GM21723 (cell line): ENCODE results near the gene DOK6.

Source experiments
- ATAC-seq: cut with Tn5 transposase; IDR thresholded peaks from one replicate; pipeline ENCODE4 v1.9.1; 2021; ENCODE audit warnings: mild to moderate bottlenecking, moderate library complexity; ENCODE audit not compliant: unreplicated experiment

DOK6 gene

GRCh38 chr18:69674966-69675365 is 274.3 kb downstream of the DOK6 start:
- ATAC-seq: no peak

GRCh38 chr18:69677595-69677994 is 276.9 kb downstream of the DOK6 start:
- no peak for ATAC-seq

GRCh38 chr18:69680123-69680522 is 279.4 kb downstream of the DOK6 start:
- ATAC-seq: no peak

GRCh38 chr18:69683176-69683575 is 282.5 kb downstream of the DOK6 start:
- ATAC-seq: no peak

GRCh38 chr18:69684789-69685188 is 284.1 kb downstream of the DOK6 start:
- no peak for ATAC-seq

- ATAC-seq: no peak
Measured at GRCh38 chr18:69686861-69687260, 286.2 kb downstream of the DOK6 start.

GRCh38 chr18:69689121-69689759 is 288.6 kb downstream of the DOK6 start:
- ATAC-seq: no peak

- ATAC-seq: no peak
Measured at GRCh38 chr18:69691008-69691760, 290.5 kb downstream of the DOK6 start.

- ATAC-seq: no peak
Measured at GRCh38 chr18:69697069-69697468, 296.4 kb downstream of the DOK6 start.

- no peak for ATAC-seq
Measured at GRCh38 chr18:69697689-69698088, 297.0 kb downstream of the DOK6 start.

- no peak for ATAC-seq
Measured at GRCh38 chr18:69701305-69701704, 300.6 kb downstream of the DOK6 start.

- no peak for ATAC-seq
Measured at GRCh38 chr18:69703461-69703860, 302.8 kb downstream of the DOK6 start.

GRCh38 chr18:69705987-69706386 is 305.3 kb downstream of the DOK6 start:
- no peak for ATAC-seq

GRCh38 chr18:69708844-69709243 is 308.2 kb downstream of the DOK6 start:
- ATAC-seq: no peak

GRCh38 chr18:69715191-69715795 is 314.6 kb downstream of the DOK6 start:
- ATAC-seq: no peak

- no peak for ATAC-seq
Measured at GRCh38 chr18:69717586-69717985, 316.9 kb downstream of the DOK6 start.

- ATAC-seq: no peak
Measured at GRCh38 chr18:69718912-69719547, 318.3 kb downstream of the DOK6 start.

GRCh38 chr18:69720422-69720821 is 319.7 kb downstream of the DOK6 start:
- no peak for ATAC-seq

GRCh38 chr18:69723434-69723833 is 322.7 kb downstream of the DOK6 start:
- no peak for ATAC-seq

GRCh38 chr18:69725009-69725408 is 324.3 kb downstream of the DOK6 start:
- no peak for ATAC-seq

GRCh38 chr18:69725855-69726508 is 325.3 kb downstream of the DOK6 start:
- ATAC-seq: no peak
